NCI-H1092 treated with DMSO at 0.1 percent for 48 hours (cell line): ENCODE measurements around the gene ASPN.
"Not testable (repeated sequence)": the region's sequence is repeated elsewhere in the genome, so short reads cannot be mapped to it uniquely, and the experiment has no call there.

Experiments used
- DNase-seq: peaks from one replicate; lab custom pipeline; 2025; lab: John Stamatoyannopoulos, UW

Gene ASPN

DNA sequence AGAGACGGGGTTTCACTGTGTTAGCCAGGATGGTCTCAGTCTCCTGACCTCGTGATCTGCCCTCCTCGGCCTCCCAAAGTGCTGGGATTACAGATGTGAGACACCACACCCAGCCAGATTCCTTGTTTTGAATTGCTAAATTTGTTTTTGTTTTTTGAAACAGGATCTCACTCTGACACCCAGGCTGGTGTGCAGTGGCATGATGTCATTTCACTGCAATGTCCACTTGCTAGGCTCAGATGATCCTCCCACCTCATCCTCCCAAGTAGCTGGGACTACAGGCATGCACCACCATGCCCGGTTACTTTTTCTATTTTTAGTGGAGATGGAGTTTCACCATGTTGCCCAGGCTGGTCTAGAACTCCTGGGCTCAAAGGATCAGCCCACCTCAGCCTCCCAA lies 71.1 kb downstream of the ASPN start:
- not testable (repeated sequence) for DNase-seq

DNA sequence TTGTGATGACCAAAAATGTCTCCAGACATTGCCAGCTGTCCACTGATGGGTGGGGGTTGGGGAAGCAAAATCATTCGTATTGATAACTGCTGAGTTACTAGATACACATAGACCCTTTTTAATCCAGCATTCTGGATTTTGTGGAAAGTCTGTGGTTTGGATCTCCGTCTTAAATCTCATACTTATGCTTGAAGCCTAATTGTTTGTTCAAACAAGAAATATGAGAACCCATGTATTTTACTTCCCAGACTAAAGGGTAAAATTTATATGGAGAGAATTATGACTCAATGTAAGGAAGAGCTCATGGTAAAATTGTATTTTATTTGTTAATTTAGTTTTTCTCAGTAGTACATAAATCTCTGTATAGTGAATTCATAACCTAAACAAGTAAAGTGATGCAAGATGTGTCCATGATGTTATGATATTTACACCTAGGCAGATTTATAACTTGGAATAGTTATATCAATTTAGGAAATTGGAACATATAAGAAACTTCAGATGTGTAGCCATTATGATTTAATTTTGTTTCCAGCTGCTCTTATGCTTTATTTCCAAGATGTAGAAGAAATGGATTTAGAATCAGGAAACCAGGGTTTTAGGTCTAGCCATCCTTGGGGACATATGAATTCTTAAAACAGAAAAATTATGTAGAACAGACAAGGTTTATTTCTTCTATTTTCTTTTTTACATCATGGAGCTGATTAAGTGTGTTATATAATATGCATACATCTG lies 73.4 kb downstream of the ASPN start:
- DNase-seq = no peak

DNA sequence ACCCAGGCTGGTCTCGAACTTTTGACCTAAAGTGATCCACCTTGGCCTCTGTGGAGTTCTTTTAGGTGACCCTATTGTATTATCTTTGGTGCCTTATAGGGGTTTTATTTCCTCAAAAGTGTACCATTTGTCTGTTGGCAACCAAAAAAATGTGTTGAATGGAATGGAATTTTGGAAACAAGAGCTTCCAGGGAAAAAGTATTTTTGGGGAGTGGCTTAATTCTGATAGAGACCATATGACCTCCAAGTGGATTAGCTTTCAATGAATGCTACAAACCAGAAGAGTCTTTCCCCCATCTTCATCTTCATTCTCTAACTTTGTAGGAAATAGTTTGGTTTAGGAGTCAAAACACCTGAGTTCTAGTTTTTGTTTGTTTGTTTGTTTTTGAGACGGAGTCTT lies 74.5 kb downstream of the ASPN start:
- DNase-seq = no peak

DNA sequence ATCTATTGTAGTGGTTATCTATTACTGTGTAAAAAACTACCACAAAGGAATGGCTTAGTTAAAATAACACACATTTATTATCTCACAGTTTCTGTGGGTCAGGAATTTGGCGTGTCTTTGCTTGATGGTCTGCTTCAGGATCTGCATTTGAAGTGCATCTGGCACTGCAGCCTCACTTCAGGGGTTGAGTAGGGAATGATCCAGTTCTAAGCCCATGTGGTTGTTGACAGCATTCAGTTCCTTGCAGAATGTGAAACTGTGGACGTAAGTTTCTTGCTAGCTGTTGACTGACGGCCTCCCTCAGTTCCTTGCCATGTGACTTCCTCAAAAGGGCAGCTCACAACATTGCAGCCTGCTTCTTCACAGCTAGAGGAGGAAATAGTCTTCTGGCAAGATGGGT lies 75.8 kb downstream of the ASPN start:
- no peak for DNase-seq
